ACC112 (cell line): ENCODE measurements around the gene USP6.
"Not testable (repeated sequence)": the region's sequence is repeated elsewhere in the genome, so short reads cannot be mapped to it uniquely, and the experiment has no call there.

ENCODE experiments used
- H2AFZ ChIP-seq: fragments of 200-600 bp; sonication (generic); one replicate; pipeline ENCODE4 v1.6.0; 2017; ENCODE audit warnings: antibody characterized with exemption, low read length; ENCODE audit not compliant: unreplicated experiment
- H3K27ac ChIP-seq: fragments of 200-600 bp; sonication (generic); 2 replicates; pipeline ENCODE4 v1.5.1; 2014; ENCODE audit warnings: low read depth, mild to moderate bottlenecking, antibody characterized with exemption, low read length, moderate library complexity
- H3K27me3 ChIP-seq: fragments of 200-600 bp; sonication (generic); 2 replicates; pipeline ENCODE4 v1.6.1; 2014; ENCODE audit warnings: mild to moderate bottlenecking, antibody characterized with exemption, low read length, moderate library complexity, mixed read lengths; ENCODE audit not compliant: insufficient read depth
- H3K36me3 ChIP-seq: fragments of 200-600 bp; sonication (generic); 2 replicates; pipeline ENCODE4 v1.6.1; 2016; ENCODE audit warnings: mild to moderate bottlenecking, antibody characterized with exemption, low read length, moderate library complexity, mixed read lengths; ENCODE audit not compliant: insufficient read depth
- H3K4me1 ChIP-seq: fragments of 200-600 bp; sonication (generic); one replicate; pipeline ENCODE4 v1.6.1; 2016; ENCODE audit warnings: low read length, mixed read lengths; ENCODE audit not compliant: insufficient read depth, unreplicated experiment, control insufficient read depth
- H3K4me3 ChIP-seq: fragments of 200-600 bp; sonication (generic); 2 replicates; pipeline ENCODE4 v1.5.1; 2014; ENCODE audit warnings: mild to moderate bottlenecking, low read depth, low read length
- H3K79me2 ChIP-seq: fragments of 200-600 bp; sonication (generic); one replicate; pipeline ENCODE4 v1.6.0; 2016; ENCODE audit warnings: low read length; ENCODE audit not compliant: control insufficient read depth, unreplicated experiment, insufficient read depth

USP6 gene

DNA sequence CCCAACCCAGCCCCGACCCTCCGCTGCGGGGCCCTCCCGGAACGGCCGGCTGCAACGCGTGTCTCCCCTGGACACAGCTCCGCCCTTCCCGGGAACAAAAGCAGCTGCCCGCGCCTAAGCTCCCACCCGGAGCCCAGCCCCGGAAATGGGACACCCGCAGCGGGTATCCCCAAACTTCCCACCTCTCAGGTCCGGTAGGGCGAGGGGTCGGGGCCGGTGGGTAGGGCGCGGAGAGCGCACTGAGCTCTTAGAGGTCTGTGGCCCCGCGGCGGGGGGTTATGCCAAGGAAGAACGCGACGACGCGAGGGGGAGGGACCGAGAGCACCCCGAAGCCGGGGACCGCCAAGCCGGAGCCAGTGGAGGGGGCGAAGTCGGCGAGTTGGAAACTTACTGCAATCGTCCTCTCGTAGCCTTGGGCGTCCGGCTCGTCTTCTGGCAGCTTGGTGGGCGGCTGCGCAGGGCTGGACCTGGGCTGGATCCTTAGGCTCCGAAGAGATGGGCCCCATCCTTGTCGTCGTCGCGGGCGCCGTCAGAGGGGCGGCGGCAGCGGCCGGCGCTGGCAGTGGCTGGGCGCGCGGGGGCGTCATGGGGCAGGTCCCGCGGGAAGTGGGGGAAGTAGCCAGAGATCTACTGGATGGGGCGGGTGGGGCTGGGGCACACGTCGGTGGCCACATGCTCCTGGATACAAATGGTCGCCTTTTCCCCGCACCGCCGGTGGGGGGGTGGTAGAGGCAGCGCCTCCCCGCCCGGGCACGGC lies 6.9 kb downstream of the USP6 start:
- Histone ChIP-seq H3K27me3 (peaks cover 52% of the 10 kb centered on the region), H3K79me2 (no peaks in the 10 kb centered on the region), H3K36me3 (no peaks in the 10 kb centered on the region), H3K4me3 (peak overlapping the region; percentile 78), H3K27ac (no peak overlapping the region), H3K4me1 (no peaks in the 10 kb centered on the region), H2AFZ (peak overlapping the region; percentile 86)

DNA sequence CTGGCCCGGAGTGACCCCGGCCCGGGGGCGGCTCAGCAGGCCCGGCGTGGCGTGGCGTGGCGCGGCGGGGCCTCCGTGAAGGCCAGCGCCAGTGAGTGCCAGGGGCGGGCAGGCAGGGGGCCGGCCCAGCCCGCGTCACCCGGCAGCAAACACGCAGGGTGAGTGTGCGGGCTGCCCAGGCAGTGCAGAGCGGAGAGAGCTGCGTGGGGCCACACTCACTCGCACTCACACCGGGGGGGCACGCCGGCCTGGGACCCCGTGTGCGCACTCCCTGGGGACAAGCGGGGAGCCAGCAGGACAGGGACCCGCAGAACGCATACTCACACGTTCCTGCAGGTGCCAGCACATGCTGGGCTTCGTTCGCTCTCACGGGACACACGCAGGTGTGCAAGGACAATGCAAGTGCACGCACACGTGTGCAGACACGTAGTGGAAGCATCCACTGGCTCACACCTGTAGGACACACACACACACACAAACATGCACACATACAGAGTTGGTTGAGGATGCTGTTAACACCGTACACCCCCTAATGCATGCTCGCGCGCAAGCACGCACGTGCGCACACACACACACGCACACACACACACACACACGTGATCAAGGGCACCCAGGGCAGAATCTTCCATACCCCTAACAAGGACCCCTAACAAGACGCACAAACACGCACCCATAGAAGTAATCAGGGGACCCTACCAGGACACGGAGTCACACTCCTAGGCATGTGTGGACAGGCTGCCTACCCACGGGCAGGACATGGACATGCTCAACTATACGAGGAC lies 7.7 kb downstream of the USP6 start:
- Histone ChIP-seq H3K4me1 (no peaks in the 10 kb centered on the region), H3K36me3 (no peaks in the 10 kb centered on the region), H3K27ac (no peak overlapping the region), H3K27me3 (peaks cover 45% of the 10 kb centered on the region), H3K79me2 (no peaks in the 10 kb centered on the region), H3K4me3 (peak overlapping the region; percentile 78; the same call in 1 of the 2 replicates), H2AFZ (no peak overlapping the region)

DNA sequence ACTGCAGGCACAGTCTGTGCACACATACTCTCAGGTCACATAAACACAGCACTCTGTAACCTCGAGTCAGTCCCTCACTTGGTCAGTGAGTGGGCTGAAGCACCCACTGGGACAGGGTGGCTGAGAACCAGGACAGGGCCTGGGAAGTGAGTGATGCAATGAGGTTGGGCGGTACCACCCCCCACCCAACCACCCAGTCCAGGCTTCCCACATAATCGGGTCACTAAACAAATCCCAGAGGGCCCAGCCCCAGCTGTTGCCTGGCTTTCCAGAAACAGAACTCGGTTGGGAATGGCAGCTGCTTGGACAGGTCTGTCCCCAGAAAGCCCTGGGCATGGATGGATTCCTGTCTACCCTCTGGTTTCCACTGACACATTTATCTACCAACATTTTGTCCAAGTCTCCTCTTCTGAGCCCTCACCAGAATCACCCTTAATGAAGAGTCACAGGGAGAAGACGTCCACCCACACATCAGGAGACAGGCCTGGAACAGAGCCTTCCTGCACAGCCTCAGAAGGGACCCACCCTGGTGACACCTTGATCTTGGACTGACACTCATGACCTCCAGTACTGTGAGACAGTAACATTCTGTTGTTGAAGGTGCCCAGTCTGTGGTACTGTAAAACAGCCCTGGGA lies 8.4 kb downstream of the USP6 start:
- H3K27ac ChIP-seq, H3K79me2 ChIP-seq, H3K4me3 ChIP-seq, H3K4me1 ChIP-seq, H2AFZ ChIP-seq, H3K36me3 ChIP-seq: not testable (repeated sequence)
- peaks cover 38% of the 10 kb centered on the region for H3K27me3 ChIP-seq

DNA sequence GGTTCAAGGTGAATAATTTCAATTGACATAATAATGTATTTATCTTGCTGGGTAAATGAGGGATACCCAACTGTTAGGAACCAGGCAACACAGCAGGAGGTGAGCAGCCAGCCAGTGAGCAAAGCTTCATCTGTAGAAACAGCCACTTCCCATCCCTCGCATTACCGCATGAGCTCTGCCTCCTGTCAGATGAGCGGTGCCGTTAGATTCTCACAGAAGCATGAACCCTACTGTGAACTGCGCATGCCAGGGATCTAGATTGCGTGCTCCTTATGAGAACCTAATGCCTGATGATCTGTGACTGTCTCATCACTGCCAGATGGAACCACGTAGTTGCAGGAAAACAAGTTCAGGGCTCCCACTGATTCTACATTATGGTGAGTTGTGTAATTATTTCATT lies 9.1 kb downstream of the USP6 start:
- H2AFZ ChIP-seq = not testable (repeated sequence)

DNA sequence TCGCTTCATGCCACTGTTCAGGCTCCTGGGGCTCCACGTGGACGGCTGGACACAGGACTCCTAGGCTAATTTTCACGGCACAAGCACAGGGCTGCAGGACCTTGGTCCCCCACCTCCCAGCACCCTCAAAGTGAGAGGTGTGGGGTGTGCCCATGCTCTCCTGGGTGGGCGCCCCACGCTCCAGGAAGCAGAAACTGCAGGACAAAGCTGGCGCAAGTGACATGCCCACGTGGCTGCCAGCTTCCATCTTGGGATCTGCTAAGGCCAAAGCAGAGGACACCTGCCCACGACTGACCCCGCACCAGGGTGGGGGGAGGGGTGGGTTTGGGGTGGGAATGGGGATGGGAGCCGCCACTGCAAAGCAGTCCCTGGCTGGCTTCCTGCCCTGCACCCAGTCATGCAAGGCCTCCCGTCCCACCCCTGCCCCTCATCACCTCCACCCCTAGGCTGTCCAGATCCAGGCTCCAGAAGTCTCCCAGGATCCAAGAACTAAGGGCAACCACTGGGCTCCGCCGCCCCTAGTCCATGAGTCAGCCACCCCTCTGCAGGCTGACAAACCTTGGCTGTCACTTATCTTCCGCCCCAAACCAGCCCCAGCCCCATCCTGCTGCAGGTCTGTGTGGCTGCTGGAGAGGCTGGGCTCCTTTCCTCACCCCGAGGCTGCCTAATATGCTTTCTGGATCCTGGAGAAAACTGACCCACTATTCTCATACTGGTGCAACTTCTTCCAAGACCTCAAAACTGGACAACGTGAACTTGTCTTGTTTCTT lies 11.1 kb downstream of the USP6 start:
- Histone ChIP-seq H3K4me1 (no peaks in the 10 kb centered on the region), H3K27ac (no peak overlapping the region), H2AFZ (no peak overlapping the region), H3K27me3 (peaks cover 28% of the 10 kb centered on the region), H3K4me3 (no peak overlapping the region), H3K79me2 (no peaks in the 10 kb centered on the region), H3K36me3 (no peaks in the 10 kb centered on the region)

More for the DNA sequence above, 9.1 kb downstream of the USP6 start:
- H3K4me1 ChIP-seq, H3K27ac ChIP-seq, H3K79me2 ChIP-seq, H3K4me3 ChIP-seq, H3K36me3 ChIP-seq: not testable (repeated sequence)
- peaks cover 36% of the 10 kb centered on the region for H3K27me3 ChIP-seq

DNA sequence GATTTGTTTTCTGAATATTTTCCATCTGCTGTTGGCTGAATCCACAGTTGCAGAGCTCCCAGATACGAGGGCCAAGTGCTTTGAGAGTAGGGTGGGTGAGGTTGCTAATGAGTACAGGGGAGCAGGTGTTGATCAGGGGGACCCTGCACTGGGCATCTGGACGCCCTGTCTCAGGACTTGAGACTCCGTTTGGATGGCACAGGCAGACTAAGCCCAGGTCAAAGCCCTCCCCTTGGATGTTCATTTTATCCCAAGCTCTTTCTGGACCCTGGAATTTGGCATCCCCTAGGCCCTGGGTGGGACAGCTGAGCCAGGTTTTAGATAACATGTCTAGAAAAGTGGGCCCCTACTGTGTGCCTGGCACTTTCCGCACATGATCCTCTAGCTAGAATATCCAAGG lies 12.1 kb downstream of the USP6 start:
- Histone ChIP-seq H3K4me1 (no peaks in the 10 kb centered on the region), H3K36me3 (no peaks in the 10 kb centered on the region), H3K4me3 (no peak overlapping the region), H2AFZ (no peak overlapping the region), H3K27ac (no peak overlapping the region), H3K27me3 (peaks cover 18% of the 10 kb centered on the region; the same call in 1 of the 2 replicates), H3K79me2 (no peaks in the 10 kb centered on the region)

DNA sequence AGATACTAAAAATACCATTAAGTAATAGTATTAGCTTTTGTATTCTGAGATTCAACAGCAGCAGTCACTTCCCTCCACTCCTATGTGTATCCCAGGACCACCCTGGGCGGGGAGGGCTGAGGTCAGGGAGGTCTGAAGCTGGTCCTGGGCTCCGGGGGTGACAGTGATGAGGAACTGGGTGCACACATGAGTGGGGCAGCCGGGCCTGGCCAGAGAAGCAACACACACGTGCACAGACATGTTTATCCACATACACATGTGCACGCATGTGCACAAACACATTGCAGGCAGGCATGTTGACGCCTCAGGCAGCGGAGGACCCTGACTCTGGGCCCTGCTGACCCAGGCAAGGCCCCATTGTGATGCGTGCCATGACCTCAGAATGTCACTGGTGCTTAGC lies 12.6 kb downstream of the USP6 start:
- peaks cover 14% of the 10 kb centered on the region; the same call in 1 of the 2 replicates for H3K27me3 ChIP-seq
- H2AFZ ChIP-seq, H3K4me1 ChIP-seq, H3K36me3 ChIP-seq, H3K27ac ChIP-seq, H3K79me2 ChIP-seq, H3K4me3 ChIP-seq: not testable (repeated sequence)

DNA sequence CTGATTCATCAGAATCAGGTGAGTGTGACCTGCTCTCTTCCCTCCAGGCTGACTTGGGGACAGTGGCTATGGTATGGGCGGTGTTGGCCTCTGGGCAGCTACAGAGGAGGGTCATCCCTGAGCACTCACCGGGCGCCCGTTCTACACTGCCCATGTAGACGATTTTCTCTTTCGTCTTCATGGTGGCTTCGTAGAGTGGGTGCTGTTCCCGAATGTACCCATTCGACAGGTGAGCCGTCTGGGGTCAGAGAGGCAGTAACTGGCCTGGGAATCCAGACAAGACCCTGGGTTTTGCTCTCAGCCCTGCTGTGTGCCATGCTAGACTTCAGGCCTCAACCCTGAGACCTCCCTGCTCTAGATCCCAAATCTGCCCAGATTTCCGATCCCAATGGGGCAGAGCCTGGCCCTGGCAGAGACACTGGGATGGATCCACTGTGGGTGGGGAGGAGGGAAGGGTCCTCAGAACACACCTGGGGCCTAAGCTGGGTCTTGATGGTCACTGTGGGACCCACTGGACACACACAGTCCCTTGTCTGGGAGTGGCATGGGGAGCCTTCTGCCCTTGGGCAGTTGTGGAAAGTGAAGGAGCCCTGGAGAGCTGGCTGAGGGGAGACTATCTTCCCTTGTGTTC lies 13.2 kb downstream of the USP6 start:
- Histone ChIP-seq H3K79me2 (no peaks in the 10 kb centered on the region), H3K27ac (no peak overlapping the region), H3K36me3 (no peaks in the 10 kb centered on the region), H3K27me3 (peaks cover 8% of the 10 kb centered on the region; the same call in 1 of the 2 replicates), H3K4me3 (no peak overlapping the region), H3K4me1 (no peaks in the 10 kb centered on the region), H2AFZ (no peak overlapping the region)

DNA sequence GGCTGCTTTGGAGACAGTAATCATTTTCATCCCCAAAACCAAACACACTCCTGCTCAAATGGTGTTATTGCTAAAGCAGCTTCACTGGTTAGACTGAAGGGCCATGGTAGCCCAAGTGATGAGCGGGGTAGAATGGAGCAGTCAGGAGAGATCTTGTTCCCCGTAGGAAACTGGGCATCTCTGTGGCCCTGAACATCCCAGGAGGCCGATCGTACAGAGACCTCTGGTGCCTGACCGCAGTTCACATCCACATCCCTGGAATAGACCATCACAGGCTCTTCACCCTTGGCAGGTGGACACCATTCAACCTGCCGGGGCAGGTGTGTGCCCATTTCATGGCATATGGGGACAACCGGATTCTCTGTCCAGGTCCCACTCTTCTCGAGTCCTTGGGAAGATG lies 13.9 kb downstream of the USP6 start:
- not testable (repeated sequence) for H3K27me3 ChIP-seq, H3K4me1 ChIP-seq, H3K4me3 ChIP-seq, H3K79me2 ChIP-seq, H2AFZ ChIP-seq, H3K36me3 ChIP-seq, H3K27ac ChIP-seq

DNA sequence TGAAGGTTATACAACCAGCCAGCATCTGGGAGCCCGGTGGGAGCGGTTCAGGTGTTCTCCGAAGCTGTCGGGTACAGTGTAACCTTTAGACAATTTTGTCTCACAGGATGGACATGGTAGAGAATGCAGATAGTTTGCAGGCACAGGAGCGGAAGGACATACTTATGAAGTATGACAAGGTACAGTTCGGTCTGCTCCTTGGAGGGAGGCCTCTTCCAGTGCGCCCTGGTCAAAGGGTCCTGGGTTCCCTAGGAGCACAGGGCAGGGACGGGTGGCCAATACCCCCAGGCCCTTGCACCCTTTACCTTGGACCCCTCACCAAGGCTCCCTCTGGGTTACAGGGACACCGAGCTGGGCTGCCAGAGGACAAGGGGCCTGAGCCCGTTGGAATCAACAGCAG lies 14.4 kb downstream of the USP6 start:
- not testable (repeated sequence) for H3K4me1 ChIP-seq, H2AFZ ChIP-seq, H3K36me3 ChIP-seq, H3K4me3 ChIP-seq, H3K27me3 ChIP-seq, H3K79me2 ChIP-seq, H3K27ac ChIP-seq
